DMS53 (cell line): ENCODE data around the gene FKBP1B.
"Not testable (repeated sequence)": the region's sequence is repeated elsewhere in the genome, so short reads cannot be mapped to it uniquely, and the experiment has no call there.

Experiments
- DNase-seq: peaks from one replicate; lab custom pipeline; 2025; lab: John Stamatoyannopoulos, UW

The FKBP1B gene

DNA sequence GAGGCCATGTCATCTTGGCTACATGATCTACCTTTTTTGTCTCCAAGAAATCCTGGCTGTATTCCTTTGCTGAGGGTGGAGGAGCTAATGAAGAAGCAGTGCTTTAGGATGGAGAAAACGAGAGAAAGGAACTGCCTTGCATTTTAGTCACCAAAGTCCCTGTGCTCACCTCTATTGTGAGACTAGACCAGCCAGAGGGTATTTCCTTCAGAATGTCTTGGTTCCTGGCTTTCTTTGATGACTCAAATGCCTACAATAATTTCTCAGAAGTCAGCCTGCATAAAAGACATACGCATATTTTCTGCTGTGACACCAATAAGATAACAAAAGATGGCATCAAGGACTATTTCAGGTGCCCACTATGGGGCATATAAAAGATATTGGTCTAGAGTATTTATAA lies 15.8 kb downstream of the FKBP1B start:
- DNase-seq: no peak

GRCh38 chr2:24072259-24072658 lies 22.7 kb downstream of the FKBP1B start:
- DNase-seq: no peak

DNA sequence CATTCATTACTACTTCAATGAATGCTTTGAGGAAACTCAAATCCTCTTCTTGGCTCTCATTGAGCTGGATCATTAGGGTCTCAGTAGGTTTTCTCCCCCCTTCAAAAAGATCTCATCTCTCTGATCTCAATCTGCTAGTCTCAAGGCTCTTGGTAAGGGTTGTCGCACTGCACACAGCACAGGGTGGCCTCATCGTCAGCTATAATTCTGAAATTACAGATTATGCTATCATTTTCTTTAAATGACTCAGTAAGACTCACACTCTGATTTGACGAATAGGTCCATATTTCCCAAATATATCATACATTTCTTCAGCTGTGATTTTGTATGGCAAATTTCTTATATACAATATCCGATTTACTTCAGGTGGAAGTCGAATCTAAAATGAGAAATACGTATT lies 24.3 kb downstream of the FKBP1B start:
- no peak for DNase-seq

GRCh38 chr2:24075259-24075658 lies 25.7 kb downstream of the FKBP1B start:
- no peak for DNase-seq

DNA sequence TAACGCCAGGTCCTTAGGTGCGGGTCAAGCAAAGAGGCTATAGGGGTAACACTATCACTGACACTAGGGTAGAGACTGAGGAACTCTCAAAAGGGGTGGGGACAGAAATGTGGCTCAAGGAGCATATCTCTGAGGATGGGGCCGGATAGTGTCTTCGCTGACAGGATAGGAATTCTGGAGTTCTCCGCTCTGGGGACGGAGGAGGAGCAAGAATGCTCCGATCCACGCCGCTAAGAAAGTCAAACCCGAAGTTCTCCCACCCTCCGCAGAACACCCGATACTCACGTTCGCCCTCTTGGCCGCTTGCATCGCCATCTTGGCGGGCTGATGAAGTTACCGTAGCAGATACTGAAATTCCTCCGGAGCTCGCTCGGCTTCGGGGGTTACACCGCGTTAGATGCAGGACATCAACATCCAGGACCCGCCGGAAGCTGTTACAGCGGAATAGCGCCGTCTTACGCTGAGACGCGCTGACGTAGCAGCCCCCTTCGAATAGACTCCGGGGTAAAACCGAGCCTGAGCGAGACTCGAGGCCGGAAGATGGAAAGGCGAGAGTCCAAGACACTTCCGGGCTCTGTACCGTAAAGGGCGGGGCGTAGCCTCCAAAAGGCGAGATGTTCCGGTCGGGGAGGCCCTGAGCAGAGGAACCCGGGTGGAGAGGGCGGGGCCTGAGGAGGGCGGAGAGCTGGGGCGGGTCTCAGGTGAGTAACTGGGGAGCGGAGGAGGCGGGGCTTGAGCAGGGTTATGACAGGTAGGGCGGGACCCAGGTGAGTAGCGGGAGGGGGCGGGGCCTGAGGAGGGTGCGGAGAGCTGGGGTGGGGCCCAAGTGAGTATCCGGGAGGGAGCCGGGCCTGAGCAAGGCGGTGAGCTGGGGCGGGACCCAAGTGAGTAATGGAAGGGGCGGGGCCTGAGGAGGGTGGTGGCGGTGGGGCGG lies 26.6 kb downstream of the FKBP1B start, which contains the start of gene SF3B6:
TSS of gene SF3B6 (minus strand) at position 412 of the 934 bp plus-strand sequence. CDS start at position 315, 97 bp downstream.
- DNase-seq: peak; percentile 99

GRCh38 chr2:24076849-24077534 lies 27.5 kb downstream of the FKBP1B start:
- peak; percentile 76 for DNase-seq

DNA sequence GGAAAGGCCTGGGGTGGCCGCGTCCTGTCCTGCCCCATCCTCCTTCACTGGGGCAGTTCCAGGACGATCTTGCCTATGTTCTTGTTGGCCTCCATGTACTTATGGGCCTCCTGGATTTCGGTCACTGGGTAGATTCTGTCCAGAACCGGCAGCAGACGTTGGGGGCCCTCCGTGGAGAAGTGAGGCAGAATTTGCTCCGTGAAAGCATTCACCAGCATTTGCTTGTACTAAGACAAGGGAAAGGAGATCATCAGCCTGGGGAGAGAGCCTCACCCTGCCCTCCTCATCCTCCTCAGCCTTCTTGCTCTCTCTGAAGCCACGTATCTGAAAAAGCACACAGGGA lies 28.0 kb downstream of the FKBP1B start:
- DNase-seq: no peak

GRCh38 chr2:24077879-24078278 lies 28.3 kb downstream of the FKBP1B start:
- DNase-seq: peak; percentile 26

GRCh38 chr2:24080701-24081100 lies 31.2 kb downstream of the FKBP1B start:
- DNase-seq: peak; percentile 95

- DNase-seq: peak; percentile 39
These were observed 33.4 kb downstream of the FKBP1B start for GRCh38 chr2:24082787-24083566.

GRCh38 chr2:24083567-24084385 lies 34.2 kb downstream of the FKBP1B start:
- peak; percentile 93 for DNase-seq

DNA sequence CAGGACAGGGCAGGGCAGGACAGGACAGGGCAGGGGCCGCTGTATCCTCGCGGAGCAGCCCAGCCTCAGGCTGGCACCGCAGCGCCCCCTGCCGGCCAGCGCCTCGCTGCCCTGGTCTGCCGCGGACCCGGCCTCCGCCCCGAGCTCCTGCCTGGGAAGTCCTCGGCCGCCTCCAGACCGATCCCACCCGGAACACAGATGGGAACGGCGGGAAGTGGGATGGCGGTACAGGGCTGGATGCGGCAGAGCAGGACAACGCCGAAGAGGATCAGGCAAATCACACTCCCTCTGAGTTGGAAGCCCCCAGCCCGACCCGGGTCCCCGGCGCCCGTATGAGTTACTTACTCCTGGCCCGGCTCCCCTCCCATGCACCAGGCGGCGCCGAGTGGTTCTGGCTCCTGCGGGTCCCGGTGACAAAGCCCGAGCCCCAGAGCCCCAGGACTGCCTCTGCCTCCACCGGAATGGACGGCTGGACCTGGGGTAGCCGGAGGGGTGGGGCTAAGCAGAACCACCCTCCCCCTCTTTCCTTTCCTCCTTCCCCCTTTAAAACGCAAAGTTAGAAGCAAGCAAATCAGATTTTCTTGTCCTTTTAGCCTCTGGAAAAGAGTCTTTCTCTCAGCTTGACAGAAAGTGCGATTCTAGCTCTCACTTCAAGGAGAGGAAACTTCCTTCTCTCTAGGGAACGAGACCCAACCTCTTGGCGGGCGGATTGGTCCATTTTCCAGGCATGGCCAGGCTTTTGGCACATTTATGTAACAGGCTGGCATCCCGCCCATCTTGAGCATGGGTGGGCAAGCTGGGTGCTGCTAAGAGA lies 35.1 kb downstream of the FKBP1B start, which contains the start of gene TP53I3:
TSS of gene TP53I3 (minus strand) at position 449 of the 814 bp plus-strand sequence. CDS start 508 bp downstream, outside the sequence.
- DNase-seq: peak; percentile 93

DNA sequence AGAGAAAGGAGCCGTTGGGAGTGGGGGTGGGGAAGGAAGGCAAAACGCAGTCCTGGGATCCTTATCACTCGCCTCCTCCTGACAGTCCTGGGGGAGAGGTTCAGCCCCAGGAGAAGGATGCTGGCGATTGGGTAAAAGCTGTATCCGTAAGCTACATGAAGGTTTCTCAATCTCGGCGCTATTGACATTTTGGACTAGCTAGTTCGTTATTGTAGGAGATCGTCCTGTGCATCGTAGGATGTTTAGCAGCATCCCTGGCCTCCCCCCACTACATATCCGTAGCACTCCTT lies 35.6 kb downstream of the FKBP1B start:
- DNase-seq: no peak

GRCh38 chr2:24086241-24086640 lies 36.7 kb downstream of the FKBP1B start:
- no peak for DNase-seq

GRCh38 chr2:24087032-24087431 lies 37.5 kb downstream of the FKBP1B start:
- DNase-seq: no peak

- DNase-seq: no peak
These were observed 39.3 kb downstream of the FKBP1B start for GRCh38 chr2:24088821-24089359.

GRCh38 chr2:24093270-24093669 lies 43.7 kb downstream of the FKBP1B start:
- not testable (repeated sequence) for DNase-seq

DNA sequence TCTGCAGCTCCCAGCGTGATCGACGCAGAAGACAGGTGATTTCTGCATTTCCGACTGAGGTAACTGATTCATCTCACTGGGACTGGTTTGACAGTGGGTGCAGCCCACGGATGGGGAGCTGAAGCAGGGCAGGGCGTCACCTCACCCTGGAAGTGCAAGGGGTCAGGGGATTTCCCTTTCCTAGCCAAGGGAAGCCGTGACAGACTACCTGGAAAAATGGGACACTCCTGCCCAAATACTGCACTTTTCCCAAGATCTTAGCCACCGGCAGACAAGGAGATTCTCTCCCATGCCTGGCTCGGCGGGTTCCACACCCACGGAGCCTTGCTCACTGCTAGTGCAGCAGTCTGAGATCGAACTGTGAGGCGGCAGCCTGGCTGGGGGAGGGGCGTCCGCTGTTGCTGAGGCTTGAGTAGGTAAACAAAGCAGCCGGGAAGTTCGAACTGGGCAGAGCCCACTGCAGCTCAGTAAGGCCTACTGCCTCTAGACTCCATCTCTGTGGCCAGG lies 45.7 kb downstream of the FKBP1B start:
- DNase-seq: peak; percentile 9

- not testable (repeated sequence) for DNase-seq
These were observed 51.2 kb downstream of the FKBP1B start for GRCh38 chr2:24100732-24101131.

GRCh38 chr2:24101992-24102391 lies 52.5 kb downstream of the FKBP1B start:
- no peak for DNase-seq
